Kasumi-1 (cell line): ENCODE results near the gene RBM18.

Experiments used
- DNase-seq, 2 experiments: peaks; one replicate each; lab custom pipeline; 2025; lab: John Stamatoyannopoulos, UW

RBM18 gene

GRCh38 chr9:122258886-122259415, 5.7 kb downstream of the RBM18 start:
- no peak for DNase-seq

- DNase-seq: no peak
Measured at GRCh38 chr9:122256206-122256605, 8.4 kb downstream of the RBM18 start.

GRCh38 chr9:122254761-122255160, 9.9 kb downstream of the RBM18 start:
- no peak for DNase-seq

GRCh38 chr9:122252796-122253195, 11.8 kb downstream of the RBM18 start:
- DNase-seq: no peak

GRCh38 chr9:122251351-122251750, 13.3 kb downstream of the RBM18 start:
- no peak for DNase-seq

- no peak for DNase-seq
Measured at GRCh38 chr9:122248448-122248865, 16.2 kb downstream of the RBM18 start.

GRCh38 chr9:122246666-122247065, 18.0 kb downstream of the RBM18 start:
- no peak for DNase-seq

GRCh38 chr9:122244349-122244748, 20.3 kb downstream of the RBM18 start:
- no peak for DNase-seq

- DNase-seq: no peak
Measured at GRCh38 chr9:122239722-122240121, 24.9 kb downstream of the RBM18 start.

- no peak for DNase-seq
Measured at GRCh38 chr9:122236681-122237080, 28.0 kb downstream of the RBM18 start.

GRCh38 chr9:122234022-122234748, 30.5 kb downstream of the RBM18 start:
- DNase-seq: no peak

GRCh38 chr9:122232796-122233306, 31.8 kb downstream of the RBM18 start:
- no peak for DNase-seq

GRCh38 chr9:122229485-122229837, 35.2 kb downstream of the RBM18 start:
- DNase-seq: no peak

- DNase-seq: peak in 1 of 2 experiments; percentile 11
Measured at GRCh38 chr9:122228568-122229484, 35.8 kb downstream of the RBM18 start, which contains the start of gene LHX6. LHX6 (minus strand) TSS chr9:122228957; CDS start chr9:122228740, 217 bp downstream.

- no peak for DNase-seq
Measured at GRCh38 chr9:122228191-122228567, 36.5 kb downstream of the RBM18 start.

- DNase-seq: no peak
Measured at GRCh38 chr9:122227575-122227900, 37.1 kb downstream of the RBM18 start.

GRCh38 chr9:122226758-122227574, 37.7 kb downstream of the RBM18 start:
- no peak for DNase-seq

- DNase-seq: no peak
Measured at GRCh38 chr9:122226142-122226757, 38.4 kb downstream of the RBM18 start.

- no peak for DNase-seq
Measured at GRCh38 chr9:122225312-122226141, 39.1 kb downstream of the RBM18 start.

- DNase-seq: no peak
Measured at GRCh38 chr9:122223435-122223834, 41.2 kb downstream of the RBM18 start.

- peak; percentile 25 to 35 for DNase-seq
Measured at GRCh38 chr9:122222791-122223190, 41.8 kb downstream of the RBM18 start.
